ENCODE results near the gene UBE2J2.

Gene UBE2J2

GRCh38 chr1:1278620-1279019, 5.0 kb upstream of the UBE2J2 start:
- H3K36me3 ChIP-seq (ENCODE audit: control insufficient read depth, low read length): no peaks in the 10 kb centered on the region
- H3K4me3 ChIP-seq (ENCODE audit: low read length): no peak overlapping the region
- H3F3A ChIP-seq (ENCODE audit: control insufficient read depth, insufficient read depth): no peaks in the 10 kb centered on the region
- no peak overlapping the region for H3K4me2 ChIP-seq (ENCODE audit: low read length)
- no peaks in the 10 kb centered on the region for H3K27me3 ChIP-seq (ENCODE audit: control insufficient read depth, low read length)
- H3K79me2 ChIP-seq (ENCODE audit: control insufficient read depth, low read length): peaks cover 6% of the 10 kb centered on the region
- H3K27ac ChIP-seq (ENCODE audit: low read depth, low read length): no peak overlapping the region
- H4K20me1 ChIP-seq (ENCODE audit: control insufficient read depth, insufficient read depth, low read depth, low read length): no peaks in the 10 kb centered on the region
- no peaks in the 10 kb centered on the region for H3K9me3 ChIP-seq (ENCODE audit: control insufficient read depth, insufficient read depth, low read length)
- H3K9me2 ChIP-seq (replicated peaks; ENCODE audit: control insufficient read depth, low read length): no peaks in the 10 kb centered on the region
- H3K4me1 ChIP-seq (ENCODE audit: control insufficient read depth, low read length): peaks cover 9% of the 10 kb centered on the region
- TF ChIP-seq EZH2phosphoT487 (IDR thresholded peaks at IDR 0.05; ENCODE audit: borderline replicate concordance, low read length): no peak
- no peak for TF ChIP-seq CTCF (IDR thresholded peaks at IDR 0.05; ENCODE audit: low read depth, low read length, poor library complexity, severe bottlenecking)

- H3K9me3 ChIP-seq (ENCODE audit: control insufficient read depth, insufficient read depth, low read length): no peaks in the 10 kb centered on the region
- peaks cover 28% of the 10 kb centered on the region for H3K4me1 ChIP-seq (ENCODE audit: control insufficient read depth, low read length)
- H3K79me2 ChIP-seq (ENCODE audit: control insufficient read depth, low read length): peaks cover 34% of the 10 kb centered on the region
- H3K27me3 ChIP-seq (ENCODE audit: control insufficient read depth, low read length): no peaks in the 10 kb centered on the region
- peaks cover 21% of the 10 kb centered on the region for H3K36me3 ChIP-seq (ENCODE audit: control insufficient read depth, low read length)
- H3F3A ChIP-seq (ENCODE audit: control insufficient read depth, insufficient read depth): no peaks in the 10 kb centered on the region
- no peak overlapping the region for H3K4me2 ChIP-seq (ENCODE audit: low read length)
- TF ChIP-seq CTCF (IDR thresholded peaks at IDR 0.05; ENCODE audit: low read depth, low read length, poor library complexity, severe bottlenecking): no peak
- no peak for TF ChIP-seq EZH2phosphoT487 (IDR thresholded peaks at IDR 0.05; ENCODE audit: borderline replicate concordance, low read length)
- H4K20me1 ChIP-seq (ENCODE audit: control insufficient read depth, insufficient read depth, low read depth, low read length): peaks cover 17% of the 10 kb centered on the region; the same call in 1 of the 2 replicates
- no peak overlapping the region for H3K27ac ChIP-seq (ENCODE audit: low read depth, low read length)
- H3K9me2 ChIP-seq (replicated peaks; ENCODE audit: control insufficient read depth, low read length): no peaks in the 10 kb centered on the region
- no peak overlapping the region for H3K4me3 ChIP-seq (ENCODE audit: low read length)
Measured at GRCh38 chr1:1275836-1276235, 2.2 kb upstream of the UBE2J2 start.

- Histone ChIP-seq H3K4me3 (ENCODE audit: low read length) (peak overlapping the region; percentile 98), H4K20me1 (ENCODE audit: control insufficient read depth, insufficient read depth, low read depth, low read length) (peaks cover 25% of the 10 kb centered on the region), H3K36me3 (ENCODE audit: control insufficient read depth, low read length) (peaks cover 29% of the 10 kb centered on the region), H3F3A (ENCODE audit: control insufficient read depth, insufficient read depth) (no peaks in the 10 kb centered on the region), H3K27ac (ENCODE audit: low read depth, low read length) (no peak overlapping the region), H3K4me2 (ENCODE audit: low read length) (peak overlapping the region; percentile 97), H3K79me2 (ENCODE audit: control insufficient read depth, low read length) (peaks cover 42% of the 10 kb centered on the region), H3K27me3 (ENCODE audit: control insufficient read depth, low read length) (no peaks in the 10 kb centered on the region), H3K9me2 (replicated peaks; ENCODE audit: control insufficient read depth, low read length) (no peaks in the 10 kb centered on the region), H3K9me3 (ENCODE audit: control insufficient read depth, insufficient read depth, low read length) (no peaks in the 10 kb centered on the region), H3K4me1 (ENCODE audit: control insufficient read depth, low read length) (peaks cover 30% of the 10 kb centered on the region)
- no peak for TF ChIP-seq CTCF (IDR thresholded peaks at IDR 0.05; ENCODE audit: low read depth, low read length, poor library complexity, severe bottlenecking)
- TF ChIP-seq EZH2phosphoT487 (IDR thresholded peaks at IDR 0.05; ENCODE audit: borderline replicate concordance, low read length): no peak
Measured at GRCh38 chr1:1274931-1275431, 1.3 kb upstream of the UBE2J2 start.
